KG1 (cell line): ENCODE results near the gene DELE1.
"Not testable (repeated sequence)": the region's sequence is repeated elsewhere in the genome, so short reads cannot be mapped to it uniquely, and the experiment has no call there.

Experiments used
- DNase-seq: peaks from one replicate; lab custom pipeline; 2025; lab: John Stamatoyannopoulos, UW

DELE1 gene

GRCh38 chr5:141883892-141884318, 39.8 kb upstream of the DELE1 start:
- no peak for DNase-seq

DNA sequence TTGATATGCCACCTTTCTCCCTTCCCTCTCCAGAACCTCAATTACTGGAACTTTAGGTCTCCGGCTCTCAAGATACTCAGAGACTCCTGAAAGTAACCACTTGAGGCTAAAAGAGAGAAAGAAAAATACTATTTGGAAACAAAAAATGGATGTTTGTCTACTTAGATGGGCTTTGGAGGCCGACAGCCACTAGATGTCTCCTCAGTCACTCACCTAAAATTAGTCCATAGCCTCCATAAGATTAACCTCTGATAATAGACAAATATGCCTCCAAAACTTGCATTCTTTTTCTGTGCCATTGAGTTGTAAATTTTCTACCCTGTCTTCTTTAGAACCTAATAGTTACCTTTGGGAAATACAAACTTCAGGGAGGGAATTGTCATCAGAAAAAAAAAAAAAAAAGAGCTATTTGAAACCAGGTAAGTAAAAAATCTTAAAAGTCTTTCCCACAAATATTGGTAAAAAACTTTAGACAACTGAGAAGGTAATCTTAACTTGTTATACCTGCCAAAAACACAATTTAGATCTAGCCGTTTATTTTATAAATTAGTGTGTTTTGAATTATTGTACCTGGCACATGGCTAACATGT, 34.3 kb upstream of the DELE1 start:
- no peak for DNase-seq

GRCh38 chr5:141890429-141890828, 33.2 kb upstream of the DELE1 start:
- DNase-seq, result not testable (repeated sequence)

DNA sequence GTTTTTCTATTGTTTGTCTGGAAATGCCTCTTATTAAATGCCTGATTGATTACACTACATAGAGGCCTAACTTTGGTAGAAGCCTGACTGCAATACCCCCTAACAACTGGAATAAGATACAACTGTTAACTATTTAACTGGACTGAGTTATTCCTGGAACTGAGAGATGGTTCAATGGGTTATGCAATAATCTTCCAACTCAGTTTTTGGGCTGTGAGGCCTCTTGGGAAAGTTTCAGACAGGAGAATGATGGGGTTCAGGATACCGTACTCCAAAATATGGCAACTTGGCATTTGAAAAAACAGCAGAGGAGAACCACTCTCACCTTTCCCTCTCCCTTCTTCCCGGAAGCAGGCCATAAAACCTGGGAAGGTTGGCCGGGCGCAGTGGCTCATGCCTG, 26.2 kb upstream of the DELE1 start:
- no peak for DNase-seq

DNA sequence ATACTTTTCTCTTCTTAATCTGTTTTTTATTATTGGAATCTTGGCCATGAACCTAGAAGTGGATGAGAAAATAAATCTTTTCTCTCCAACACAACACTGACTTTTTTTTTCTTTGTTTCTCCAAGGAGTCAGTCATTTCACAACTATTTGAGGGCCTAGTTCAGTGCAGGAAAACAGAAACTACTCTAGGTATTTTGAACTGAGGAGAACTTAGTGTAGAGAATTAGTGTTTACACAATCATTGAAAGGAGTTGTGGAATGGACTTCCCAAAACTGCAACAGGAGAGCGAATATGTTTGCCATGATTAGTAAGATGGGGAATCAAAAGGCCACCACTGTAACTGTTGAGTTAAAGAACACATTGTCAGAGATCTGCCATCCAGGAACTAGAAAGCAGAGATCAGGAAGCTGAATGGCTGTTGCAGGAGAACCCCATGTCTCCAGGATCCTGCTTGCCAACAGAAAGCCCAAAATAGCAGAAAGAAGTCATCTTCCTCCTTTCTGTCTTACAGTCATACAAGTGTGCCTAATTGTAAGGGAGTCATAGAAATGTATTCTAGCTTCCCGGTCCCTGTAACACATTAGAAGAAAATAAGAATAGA, 25.1 kb upstream of the DELE1 start:
- DNase-seq, result no peak

- no peak for DNase-seq
Measured at GRCh38 chr5:141902015-141902814, 21.5 kb upstream of the DELE1 start.

- DNase-seq, result no peak
Measured at GRCh38 chr5:141903261-141903660, 20.4 kb upstream of the DELE1 start.

DNA sequence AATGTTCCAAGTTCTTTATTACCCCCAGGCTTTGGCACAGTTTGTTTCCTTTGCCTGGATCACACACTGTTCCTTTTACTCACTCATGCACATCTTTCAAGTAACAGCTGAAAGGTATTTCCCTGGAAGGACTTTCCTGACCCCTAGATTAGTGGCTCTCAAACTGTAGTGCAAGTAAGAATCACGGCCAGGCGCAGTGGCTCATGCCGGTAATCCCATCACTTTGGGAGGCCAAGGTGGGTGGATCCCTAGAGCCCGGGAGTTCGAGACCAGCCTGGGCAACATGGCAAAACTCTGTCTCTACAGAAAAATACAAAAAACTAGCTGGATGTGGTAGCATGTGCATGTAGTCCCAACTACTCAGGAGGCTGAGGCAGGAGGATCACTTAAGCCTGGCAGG, 19.1 kb upstream of the DELE1 start:
- no peak for DNase-seq

GRCh38 chr5:141906517-141906916, 17.2 kb upstream of the DELE1 start:
- no peak for DNase-seq

DNA sequence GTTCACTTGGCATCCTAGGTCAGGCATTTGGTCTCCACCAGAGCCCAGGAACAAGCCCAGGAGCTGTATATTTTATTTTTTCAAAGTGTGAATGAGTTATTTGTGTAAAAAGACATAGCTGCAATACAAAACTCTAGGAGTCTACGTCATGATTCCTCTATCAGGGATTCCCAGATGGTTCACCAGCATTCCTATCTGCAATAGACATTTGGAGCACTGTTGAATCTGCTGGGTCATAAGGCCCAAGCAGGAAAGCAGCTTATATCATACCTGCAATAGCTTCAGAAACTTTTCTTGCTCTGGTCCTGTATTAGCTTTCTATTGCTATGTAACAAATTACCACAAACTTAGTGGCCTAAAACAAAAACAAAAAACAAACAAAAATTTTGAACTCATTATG, 16.7 kb upstream of the DELE1 start:
- no peak for DNase-seq

GRCh38 chr5:141908796-141909195, 14.9 kb upstream of the DELE1 start:
- DNase-seq, result no peak

GRCh38 chr5:141909212-141909611, 14.5 kb upstream of the DELE1 start:
- no peak for DNase-seq

- no peak for DNase-seq
Measured at GRCh38 chr5:141910271-141910673, 13.4 kb upstream of the DELE1 start.

DNA sequence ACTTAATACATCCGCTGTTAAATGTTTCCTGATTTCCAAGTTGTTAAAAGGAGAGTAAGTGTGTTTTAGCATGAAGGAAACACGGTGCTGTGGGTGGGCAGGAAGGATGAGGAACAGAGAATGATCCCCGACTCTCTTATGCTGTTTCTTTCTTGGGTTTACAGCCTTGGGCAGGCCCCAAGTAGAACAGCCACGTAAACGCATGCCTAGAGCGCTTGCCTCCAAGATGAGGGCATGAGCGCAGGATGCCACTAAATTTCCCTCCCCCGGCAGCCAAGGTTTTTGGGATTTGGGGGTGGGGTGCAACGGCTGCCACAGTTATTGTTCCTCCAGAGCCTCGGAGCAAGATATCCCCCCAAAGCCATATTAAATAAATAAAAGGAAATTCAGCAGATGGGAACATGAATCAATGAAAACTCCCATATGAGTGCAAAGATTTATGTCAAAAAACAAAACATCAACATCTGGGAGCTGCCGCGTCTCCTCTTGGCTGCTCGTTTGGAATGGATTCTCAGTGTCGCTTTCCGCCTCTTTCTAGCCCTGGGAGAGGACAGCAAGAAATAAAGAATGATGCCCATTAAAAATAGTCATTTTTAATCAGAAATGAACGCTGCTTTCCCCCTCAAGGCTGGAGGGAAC, 10.0 kb upstream of the DELE1 start:
- DNase-seq, result no peak

DNA sequence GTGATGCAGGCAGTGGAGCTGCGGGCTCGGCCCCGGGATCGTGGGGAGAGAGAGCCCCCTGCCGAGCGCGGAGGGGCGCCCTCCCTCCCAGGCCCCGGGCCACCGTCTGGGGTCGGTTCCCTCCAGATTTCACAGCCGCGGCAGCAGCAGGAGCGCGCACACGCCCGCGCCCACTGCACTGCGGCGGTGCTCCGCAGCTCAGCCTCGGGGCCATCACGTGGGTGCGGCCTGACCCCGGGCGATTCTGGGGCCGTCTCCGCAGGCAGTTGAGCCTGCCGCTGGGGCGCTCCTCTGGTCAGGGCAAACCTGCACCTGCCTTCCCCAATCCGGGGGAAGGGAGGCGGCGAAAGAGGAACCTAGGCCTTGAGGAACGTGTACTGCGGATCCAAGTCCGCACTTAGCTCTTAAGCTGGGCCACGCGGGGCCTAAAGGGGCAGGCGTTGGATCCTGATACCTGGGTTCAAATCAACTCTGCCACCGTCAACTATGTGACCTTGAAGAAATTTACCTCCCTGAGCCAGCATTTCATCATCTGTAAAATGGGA, 9.4 kb upstream of the DELE1 start:
- no peak for DNase-seq

DNA sequence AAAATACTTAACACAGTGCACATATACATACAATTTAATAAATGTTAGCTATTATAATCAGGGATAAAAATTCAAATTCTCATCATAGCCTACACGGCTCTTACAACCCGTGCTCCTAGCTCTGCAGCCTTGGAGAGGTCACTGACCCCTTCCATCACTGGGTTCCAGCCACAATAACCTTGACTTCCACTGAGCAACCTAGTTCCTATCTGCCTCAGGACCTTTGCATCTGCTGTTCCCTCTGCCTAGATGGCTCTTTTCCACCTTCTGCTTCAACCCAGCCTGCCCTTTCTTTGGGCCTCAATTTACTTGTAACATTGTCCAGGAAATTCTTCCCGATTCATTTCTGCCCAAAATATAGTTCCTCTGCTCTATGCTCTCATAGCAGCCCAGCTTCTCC, 8.9 kb upstream of the DELE1 start:
- no peak for DNase-seq

GRCh38 chr5:141915881-141916336, 7.8 kb upstream of the DELE1 start:
- no peak for DNase-seq

GRCh38 chr5:141916522-141916921, 7.1 kb upstream of the DELE1 start:
- DNase-seq, result no peak

GRCh38 chr5:141917760-141918159, 5.9 kb upstream of the DELE1 start:
- no peak for DNase-seq

DNA sequence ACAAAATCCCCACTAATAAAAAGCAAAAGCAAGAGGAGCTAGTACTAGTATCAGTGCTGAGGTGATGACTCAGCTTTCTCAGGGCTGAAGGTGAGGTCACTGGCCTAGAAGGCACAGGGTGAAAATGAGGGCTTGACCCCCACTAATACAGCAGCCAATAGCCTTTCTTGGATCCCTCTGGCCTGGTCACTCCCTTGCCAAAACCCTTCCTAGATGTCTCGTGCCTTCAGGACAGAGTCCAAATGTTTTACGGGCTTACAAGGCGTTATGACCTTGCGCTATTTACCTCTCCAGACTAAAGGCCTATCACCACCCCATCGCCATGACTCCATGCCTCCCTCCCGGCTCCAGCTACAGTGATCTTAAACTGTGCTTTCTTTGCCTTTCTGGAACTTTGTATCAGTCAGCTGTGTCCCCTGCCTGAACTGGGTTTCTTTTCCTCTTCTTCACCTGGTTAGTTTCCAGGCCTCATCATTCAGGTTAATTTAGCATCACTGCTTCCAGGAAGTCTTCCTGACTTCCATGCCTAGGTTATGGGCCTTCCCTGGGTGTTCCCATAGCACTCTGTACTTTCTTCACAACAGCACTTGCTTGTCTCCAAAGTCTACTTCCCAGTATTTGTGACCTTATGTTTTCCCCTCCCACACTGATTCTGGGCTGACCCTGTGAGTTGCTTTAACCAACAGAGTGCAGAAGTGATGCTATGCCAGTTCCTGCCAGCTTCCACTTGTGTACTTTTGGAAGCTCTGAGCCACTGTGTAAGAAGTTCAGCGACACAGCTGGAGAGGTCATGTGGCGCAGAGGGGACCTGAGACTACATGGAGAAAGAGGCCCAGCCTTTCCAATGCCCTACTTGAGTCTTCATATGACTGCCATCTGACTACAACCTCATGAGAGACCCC, 4.2 kb upstream of the DELE1 start:
- DNase-seq, result no peak

GRCh38 chr5:141920771-141921170, 2.9 kb upstream of the DELE1 start:
- no peak for DNase-seq
